ES-I3 (cell line): ENCODE data around the gene PPP1R1A.
A peak's percentile ranks its signal among the peaks of the same experiment; 100 is the strongest.

Experiments
- H3K36me3 ChIP-seq: 2 replicates; pipeline ENCODE4 v1.6.1; 2013; ENCODE audit warnings: mild to moderate bottlenecking, low read length, control low read depth, moderate library complexity; ENCODE audit not compliant: insufficient read depth
- H3K4me1 ChIP-seq: 2 replicates; pipeline ENCODE4 v1.6.1; 2013; ENCODE audit warnings: mild to moderate bottlenecking, control low read depth, low read length; ENCODE audit not compliant: insufficient read depth
- H3K9ac ChIP-seq: 2 replicates; pipeline ENCODE4 v1.6.1; 2013; ENCODE audit warnings: low read depth, mild to moderate bottlenecking, low read length, moderate library complexity
- H3K9me3 ChIP-seq: 2 replicates; pipeline ENCODE4 v1.6.1; 2013; ENCODE audit warnings: mild to moderate bottlenecking, low read length, moderate library complexity; ENCODE audit not compliant: control insufficient read depth, insufficient read depth

The PPP1R1A gene

GRCh38 chr12:54571193-54572188 is 17.0 kb downstream of the PPP1R1A start:
- Histone ChIP-seq H3K36me3 (no peaks in the 10 kb centered on the region), H3K9me3 (no peaks in the 10 kb centered on the region), H3K9ac (no peak overlapping the region), H3K4me1 (peaks cover 24% of the 10 kb centered on the region)

GRCh38 chr12:54569995-54570528 is 18.4 kb downstream of the PPP1R1A start:
- Histone ChIP-seq H3K9me3 (no peaks in the 10 kb centered on the region), H3K9ac (no peak overlapping the region), H3K4me1 (peaks cover 37% of the 10 kb centered on the region), H3K36me3 (no peaks in the 10 kb centered on the region)

DNA sequence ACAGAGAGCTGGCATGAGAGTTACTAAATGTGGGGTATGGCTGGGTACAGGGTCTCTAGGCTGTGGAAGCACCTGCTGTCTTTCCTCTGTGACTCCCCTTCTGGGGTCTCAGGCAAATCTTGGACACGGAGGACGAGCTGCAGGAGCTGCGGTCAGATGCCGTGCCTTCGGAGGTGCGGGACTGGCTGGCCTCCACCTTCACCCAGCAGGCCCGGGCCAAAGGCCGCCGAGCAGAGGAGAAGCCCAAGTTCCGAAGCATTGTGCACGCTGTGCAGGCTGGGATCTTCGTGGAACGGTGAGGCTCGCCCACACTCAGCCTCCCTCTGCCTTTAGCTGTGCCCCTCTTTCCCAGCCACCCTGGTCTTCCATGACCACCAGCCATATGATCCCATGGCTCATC is 19.4 kb downstream of the PPP1R1A start:
- no peaks in the 10 kb centered on the region for H3K36me3 ChIP-seq
- no peak overlapping the region for H3K9ac ChIP-seq
- H3K4me1 ChIP-seq, result peaks cover 37% of the 10 kb centered on the region
- no peaks in the 10 kb centered on the region for H3K9me3 ChIP-seq

DNA sequence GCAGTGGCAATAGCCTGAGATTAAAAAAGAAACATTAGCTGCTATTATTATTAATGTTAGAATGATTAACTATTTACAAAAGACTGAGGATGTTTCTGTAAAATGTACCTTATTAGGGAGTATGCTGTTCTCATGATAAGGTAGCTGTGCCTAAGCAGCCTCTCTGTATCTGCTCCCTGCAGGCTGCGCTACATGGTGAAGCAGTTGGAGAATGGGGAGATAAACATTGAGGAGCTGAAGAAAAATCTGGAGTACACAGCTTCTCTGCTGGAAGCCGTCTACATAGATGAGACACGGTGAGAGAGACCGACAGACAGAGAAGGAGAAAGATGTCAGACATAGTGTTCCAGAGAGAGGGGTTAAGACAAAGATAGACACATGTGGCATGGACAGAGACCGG is 21.7 kb downstream of the PPP1R1A start:
- no peaks in the 10 kb centered on the region for H3K9me3 ChIP-seq
- H3K9ac ChIP-seq, result no peak overlapping the region
- H3K4me1 ChIP-seq, result peaks cover 30% of the 10 kb centered on the region
- H3K36me3 ChIP-seq, result no peaks in the 10 kb centered on the region

DNA sequence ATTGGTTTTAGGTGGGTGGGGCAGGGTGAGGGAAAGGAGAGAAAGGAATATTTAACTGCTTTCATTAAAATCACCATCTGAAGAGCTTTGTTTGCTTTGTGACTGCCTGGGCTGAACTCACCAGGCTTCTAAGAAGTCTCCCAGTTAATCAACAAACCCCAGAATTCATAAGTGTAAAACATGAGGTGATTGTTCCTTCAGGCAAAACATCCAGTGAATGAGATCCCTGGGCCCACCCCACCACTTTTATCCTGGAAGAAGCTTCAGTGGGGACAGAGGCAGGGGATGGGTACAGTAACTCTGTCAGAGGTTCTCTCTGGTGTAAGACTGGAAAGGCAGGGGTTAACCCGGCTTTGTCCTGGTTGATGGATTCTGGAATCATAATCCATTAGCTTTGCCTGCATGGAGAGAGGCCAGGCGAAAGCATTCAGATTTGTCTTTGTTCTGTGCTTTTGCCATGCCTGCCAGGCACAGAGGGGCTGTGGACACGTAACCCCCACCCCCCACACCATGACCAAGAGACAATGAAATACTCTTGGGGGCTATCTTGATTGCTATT is 22.4 kb downstream of the PPP1R1A start:
- H3K9ac ChIP-seq, result no peak overlapping the region; the same call in 1 of the 2 replicates
- peaks cover 23% of the 10 kb centered on the region for H3K4me1 ChIP-seq
- no peaks in the 10 kb centered on the region for H3K36me3 ChIP-seq
- H3K9me3 ChIP-seq, result no peaks in the 10 kb centered on the region

DNA sequence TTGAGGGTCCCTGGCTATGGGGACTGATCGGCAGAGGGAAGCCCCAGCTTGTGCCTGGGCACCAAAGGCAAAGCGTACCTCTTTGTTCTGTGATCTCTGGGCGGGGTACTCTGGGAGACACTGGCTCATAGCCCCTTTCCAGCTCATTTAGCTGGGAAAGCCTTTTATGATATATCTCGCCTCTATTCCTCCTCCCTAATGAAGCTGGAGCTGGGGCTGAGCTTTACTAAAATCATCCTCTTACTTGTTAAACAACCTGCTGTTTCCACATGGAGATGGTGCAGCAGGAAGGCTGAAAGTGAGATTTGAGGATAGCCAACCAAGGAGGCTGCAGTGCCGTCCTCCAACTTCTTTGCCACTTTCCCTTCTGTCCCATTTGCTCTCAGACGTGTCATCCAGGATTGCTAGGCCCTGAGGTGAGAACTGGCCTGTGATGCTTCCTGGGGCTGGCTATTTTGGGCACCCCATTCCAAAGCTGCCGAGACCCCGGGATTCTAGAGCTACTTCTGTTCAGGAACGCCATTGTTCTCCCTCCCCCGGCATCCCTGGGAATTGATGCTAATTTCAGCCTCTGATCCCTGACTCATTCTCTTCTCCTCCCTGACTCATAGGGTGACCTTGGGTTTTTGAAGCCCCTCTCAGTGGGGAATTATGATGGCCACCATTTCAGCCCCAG is 23.0 kb downstream of the PPP1R1A start:
- Histone ChIP-seq H3K4me1 (peaks cover 20% of the 10 kb centered on the region), H3K9me3 (no peaks in the 10 kb centered on the region), H3K9ac (peak overlapping the region; percentile 15; the same call in 1 of the 2 replicates), H3K36me3 (no peaks in the 10 kb centered on the region)

DNA sequence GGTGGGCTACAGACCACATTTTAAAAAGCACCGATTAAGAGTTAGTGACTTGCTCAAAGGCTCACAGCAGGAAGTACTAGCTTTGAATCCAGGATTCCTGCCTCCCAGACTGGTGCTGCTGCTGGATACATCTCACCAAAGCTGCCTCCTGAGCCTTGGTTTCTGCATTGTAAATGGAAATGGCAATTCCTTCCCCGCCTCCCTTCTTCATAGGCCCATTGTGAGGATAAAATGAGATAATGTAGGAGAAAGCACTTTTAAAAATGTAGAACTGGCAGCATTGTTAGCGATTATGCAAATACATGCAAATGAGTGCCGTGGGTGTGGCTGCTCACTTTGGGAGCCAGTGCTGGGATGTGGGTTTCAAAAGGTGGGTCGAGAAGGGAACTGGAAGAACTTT is 23.7 kb downstream of the PPP1R1A start:
- Histone ChIP-seq H3K9ac (peak overlapping the region; percentile 15; the same call in 1 of the 2 replicates), H3K36me3 (no peaks in the 10 kb centered on the region), H3K9me3 (no peaks in the 10 kb centered on the region), H3K4me1 (peaks cover 24% of the 10 kb centered on the region)

DNA sequence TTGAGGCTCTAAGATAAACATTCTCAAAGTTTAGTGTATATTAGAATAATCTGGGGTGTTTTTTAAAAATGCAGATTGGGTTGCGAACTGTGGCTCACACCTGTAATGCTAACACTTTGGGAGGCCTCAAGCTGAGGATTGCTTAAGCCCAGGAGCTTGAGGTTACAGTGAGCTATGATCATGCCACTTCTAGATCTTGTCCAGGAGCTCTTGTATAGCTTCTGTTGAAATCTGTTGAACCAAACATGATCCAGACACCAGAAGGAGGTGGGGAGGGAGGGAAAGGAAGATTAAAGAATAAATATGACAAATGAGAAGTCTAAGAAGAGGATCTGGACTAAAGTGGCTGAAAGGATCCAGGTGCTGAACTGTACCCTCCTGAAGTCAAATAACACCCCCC is 24.7 kb downstream of the PPP1R1A start:
- Histone ChIP-seq H3K9me3 (no peaks in the 10 kb centered on the region), H3K4me1 (peaks cover 24% of the 10 kb centered on the region), H3K36me3 (no peaks in the 10 kb centered on the region), H3K9ac (no peak overlapping the region)

DNA sequence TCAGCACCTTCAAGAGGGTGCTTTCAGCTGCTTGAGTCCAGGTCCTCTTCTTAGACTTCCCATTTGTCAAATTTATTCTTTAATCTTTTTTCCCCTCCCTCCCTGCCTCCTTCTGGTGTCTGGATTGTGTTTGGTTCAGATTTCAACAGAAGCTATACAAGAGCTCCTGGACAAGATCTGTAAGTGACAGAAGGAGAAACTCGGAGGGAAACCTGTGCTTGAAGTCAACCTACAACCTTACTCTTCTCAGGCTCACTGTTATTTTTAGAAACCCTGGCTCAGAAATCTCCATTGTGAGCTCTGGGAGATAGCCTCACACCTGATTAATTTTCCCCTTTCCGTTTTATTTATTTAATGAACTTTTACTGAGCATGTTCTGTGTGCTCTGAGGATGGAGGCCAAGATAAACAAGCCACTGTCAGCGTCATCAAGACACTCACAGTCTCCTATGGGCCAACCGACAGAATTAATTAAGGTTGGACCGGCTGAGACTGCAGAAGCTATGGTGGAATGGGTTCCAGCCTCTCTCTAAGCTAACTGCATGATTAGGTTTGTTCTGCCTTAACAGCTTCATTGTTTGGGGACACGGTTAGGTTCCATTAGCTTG is 25.6 kb downstream of the PPP1R1A start:
- Histone ChIP-seq H3K9ac (no peak overlapping the region), H3K4me1 (peaks cover 24% of the 10 kb centered on the region), H3K36me3 (no peaks in the 10 kb centered on the region), H3K9me3 (no peaks in the 10 kb centered on the region)

GRCh38 chr12:54561164-54561563 is 27.3 kb downstream of the PPP1R1A start:
- Histone ChIP-seq H3K4me1 (peaks cover 15% of the 10 kb centered on the region), H3K9ac (peak overlapping the region; percentile 57; the same call in 1 of the 2 replicates), H3K36me3 (no peaks in the 10 kb centered on the region)

DNA sequence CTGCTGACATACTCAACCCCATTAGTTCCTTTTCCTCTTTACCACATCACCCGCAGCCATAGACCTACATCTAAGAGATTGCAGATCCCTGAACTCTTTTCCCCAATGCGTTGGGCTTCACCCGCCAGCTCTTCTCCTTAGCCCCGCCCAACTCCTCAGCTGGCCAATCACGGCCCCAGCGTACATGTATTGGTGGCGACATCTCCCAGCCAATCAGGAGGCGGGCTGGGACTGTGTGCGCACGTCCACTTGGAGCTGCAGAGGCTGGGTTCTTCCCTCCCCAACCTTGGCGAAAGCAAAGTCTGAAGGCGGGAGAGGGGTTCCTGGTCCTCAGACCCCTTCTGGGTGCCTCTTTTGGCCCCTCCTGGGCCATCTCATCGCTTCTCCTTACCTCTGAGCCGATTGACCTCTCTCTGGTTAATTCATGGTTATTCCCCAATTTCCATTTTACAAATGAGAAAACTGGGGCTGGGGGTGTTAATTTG is 28.0 kb downstream of the PPP1R1A start:
- Histone ChIP-seq H3K9me3 (no peaks in the 10 kb centered on the region), H3K9ac (peak overlapping the region; percentile 57), H3K36me3 (no peaks in the 10 kb centered on the region), H3K4me1 (peaks cover 9% of the 10 kb centered on the region)

More at GRCh38 chr12:54561164-54561563, 27.3 kb downstream of the PPP1R1A start:
- H3K9me3 ChIP-seq, result no peaks in the 10 kb centered on the region

GRCh38 chr12:54558759-54559158 is 29.7 kb downstream of the PPP1R1A start:
- H3K4me1 ChIP-seq, result peaks cover 4% of the 10 kb centered on the region
- no peak overlapping the region for H3K9ac ChIP-seq
- H3K36me3 ChIP-seq, result no peaks in the 10 kb centered on the region
- no peaks in the 10 kb centered on the region for H3K9me3 ChIP-seq

DNA sequence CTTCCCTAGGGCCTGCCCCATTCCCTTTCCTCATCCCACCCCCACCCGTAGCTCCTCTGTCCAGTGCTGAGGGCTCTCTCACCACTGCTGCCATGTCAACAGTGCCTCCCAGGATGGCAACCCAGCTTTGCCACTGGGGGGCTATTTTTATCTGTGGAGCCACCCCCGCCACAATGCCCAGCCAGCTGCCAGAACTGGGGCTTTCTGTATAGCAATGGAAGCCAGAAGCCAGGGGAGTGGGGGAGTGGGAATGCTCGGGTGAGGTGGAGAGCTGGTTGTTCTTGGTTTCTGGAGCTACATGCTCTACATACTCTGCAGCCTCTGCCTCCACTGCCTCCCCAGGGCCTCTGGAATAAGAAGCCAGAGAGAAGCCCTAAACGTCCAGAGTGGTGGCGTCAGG is 30.1 kb downstream of the PPP1R1A start:
- Histone ChIP-seq H3K4me1 (peaks cover 4% of the 10 kb centered on the region), H3K9me3 (no peaks in the 10 kb centered on the region), H3K36me3 (no peaks in the 10 kb centered on the region), H3K9ac (no peak overlapping the region)
